Peyer's patch (tissue), 4 donors: ENCODE measurements around the gene CACNA2D2.

Experiments
- CTCF ChIP-seq, 6 experiments: fragments of 450-650 bp in 4 of 6; fragments of 200-600 bp in 2 of 6; sonication (generic) in 1 of 6; IDR thresholded peaks; one replicate each; pipeline ENCODE4 v1.5.1; 2017 to 2019; ENCODE audit warnings: antibody characterized with exemption in 6 of 6, mild to moderate bottlenecking in 3 of 6, moderate library complexity in 1 of 6
- POLR2A ChIP-seq, 2 donors: fragments of 450-650 bp; IDR thresholded peaks; one replicate each; pipeline ENCODE4 v1.5.1; 2017; ENCODE audit warnings: antibody characterized with exemption in 2 of 2, mild to moderate bottlenecking in 2 of 2, moderate library complexity in 2 of 2

DNA sequence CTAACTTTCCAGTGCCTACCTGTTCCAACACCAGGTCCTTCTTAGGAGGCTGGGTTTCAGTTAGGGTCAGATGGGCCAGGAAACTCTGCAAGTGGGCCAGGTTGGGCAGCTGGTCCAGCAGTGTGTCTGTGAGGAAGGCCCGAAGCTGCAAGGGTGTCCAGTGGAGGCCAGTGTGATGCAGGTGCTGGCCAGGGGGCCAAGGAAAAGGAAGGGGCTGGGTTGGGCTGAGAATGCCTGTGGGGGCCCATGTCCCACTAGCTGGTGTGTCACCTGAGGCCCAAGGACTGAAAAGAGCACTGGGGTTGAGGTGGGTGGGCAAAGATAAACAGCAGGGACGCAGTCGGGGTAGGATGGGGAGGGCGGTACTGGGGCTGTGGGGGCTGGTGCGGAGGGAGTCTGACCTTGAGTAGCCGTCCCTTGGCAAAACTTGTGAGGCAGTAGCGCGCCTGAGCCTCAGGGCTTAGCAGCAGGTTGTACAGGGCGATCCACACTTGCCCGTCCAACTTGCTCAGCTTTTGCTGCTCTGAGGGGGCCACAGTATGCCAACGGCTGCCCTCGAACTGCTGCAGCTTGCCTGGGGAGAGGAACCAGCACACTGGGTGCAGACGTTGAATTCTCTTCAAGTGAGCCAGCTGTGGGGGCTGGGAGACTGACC, 161.3 kb downstream of the CACNA2D2 start:
- TF ChIP-seq CTCF (IDR thresholded peaks at IDR 0.05) (no peak), POLR2A (IDR thresholded peaks at IDR 0.05) (no peak)
